ENCODE measurements around the gene TPST2.

Gene TPST2

GRCh38 chr22:26501996-26502395 lies 87.9 kb downstream of the TPST2 start:
- TF ChIP-seq, protein P1, sequence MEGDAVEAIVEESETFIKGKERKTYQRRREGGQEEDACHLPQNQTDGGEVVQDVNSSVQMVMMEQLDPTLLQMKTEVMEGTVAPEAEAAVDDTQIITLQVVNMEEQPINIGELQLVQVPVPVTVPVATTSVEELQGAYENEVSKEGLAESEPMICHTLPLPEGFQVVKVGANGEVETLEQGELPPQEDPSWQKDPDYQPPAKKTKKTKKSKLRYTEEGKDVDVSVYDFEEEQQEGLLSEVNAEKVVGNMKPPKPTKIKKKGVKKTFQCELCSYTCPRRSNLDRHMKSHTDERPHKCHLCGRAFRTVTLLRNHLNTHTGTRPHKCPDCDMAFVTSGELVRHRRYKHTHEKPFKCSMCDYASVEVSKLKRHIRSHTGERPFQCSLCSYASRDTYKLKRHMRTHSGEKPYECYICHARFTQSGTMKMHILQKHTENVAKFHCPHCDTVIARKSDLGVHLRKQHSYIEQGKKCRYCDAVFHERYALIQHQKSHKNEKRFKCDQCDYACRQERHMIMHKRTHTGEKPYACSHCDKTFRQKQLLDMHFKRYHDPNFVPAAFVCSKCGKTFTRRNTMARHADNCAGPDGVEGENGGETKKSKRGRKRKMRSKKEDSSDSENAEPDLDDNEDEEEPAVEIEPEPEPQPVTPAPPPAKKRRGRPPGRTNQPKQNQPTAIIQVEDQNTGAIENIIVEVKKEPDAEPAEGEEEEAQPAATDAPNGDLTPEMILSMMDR (IDR thresholded peaks at IDR 0.05; ENCODE audit: poor library complexity, severe bottlenecking) = no peak
- Histone ChIP-seq H3K27me3 (ENCODE audit: insufficient read depth, poor library complexity, severe bottlenecking) (no peaks in the 10 kb centered on the region), H3K4me3 (ENCODE audit: severe bottlenecking) (no peak overlapping the region), H3K36me3 (ENCODE audit: low read depth) (peaks cover 96% of the 10 kb centered on the region), H3K4me1 (ENCODE audit: insufficient read depth, poor library complexity, severe bottlenecking) (no peaks in the 10 kb centered on the region), H3K27ac (ENCODE audit: poor library complexity, severe bottlenecking) (no peak overlapping the region), H3K9me3 (ENCODE audit: severe bottlenecking) (no peaks in the 10 kb centered on the region)
- DNase-seq (ENCODE audit: low spot score) = no peak
- ATAC-seq (ENCODE audit: low read depth) = no peak

GRCh38 chr22:26499188-26499703 lies 90.7 kb downstream of the TPST2 start:
- Histone ChIP-seq H3K27me3 (ENCODE audit: insufficient read depth, poor library complexity, severe bottlenecking) (no peaks in the 10 kb centered on the region), H3K4me3 (ENCODE audit: severe bottlenecking) (no peak overlapping the region), H3K9me3 (ENCODE audit: severe bottlenecking) (no peaks in the 10 kb centered on the region), H3K36me3 (ENCODE audit: low read depth) (peaks cover 95% of the 10 kb centered on the region), H3K4me1 (ENCODE audit: insufficient read depth, poor library complexity, severe bottlenecking) (peaks cover under 1% of the 10 kb centered on the region), H3K27ac (ENCODE audit: poor library complexity, severe bottlenecking) (no peak overlapping the region)
- no peak for ATAC-seq (ENCODE audit: low read depth)
- DNase-seq (ENCODE audit: low spot score) = no peak
- TF ChIP-seq, protein P1 (IDR thresholded peaks at IDR 0.05; ENCODE audit: poor library complexity, severe bottlenecking) = no peak

- DNase-seq (ENCODE audit: low spot score) (no peak), ATAC-seq (ENCODE audit: low read depth) (no peak)
- H3K27ac ChIP-seq (ENCODE audit: poor library complexity, severe bottlenecking) = no peak overlapping the region
- no peaks in the 10 kb centered on the region for H3K9me3 ChIP-seq (ENCODE audit: severe bottlenecking)
- peaks cover 20% of the 10 kb centered on the region for H3K4me1 ChIP-seq (ENCODE audit: insufficient read depth, poor library complexity, severe bottlenecking)
- H3K27me3 ChIP-seq (ENCODE audit: insufficient read depth, poor library complexity, severe bottlenecking) = no peaks in the 10 kb centered on the region
- no peak overlapping the region for H3K4me3 ChIP-seq (ENCODE audit: severe bottlenecking)
- TF ChIP-seq, protein P1 (IDR thresholded peaks at IDR 0.05; ENCODE audit: poor library complexity, severe bottlenecking) = no peak
- H3K36me3 ChIP-seq (ENCODE audit: low read depth) = peaks cover 95% of the 10 kb centered on the region
Observed at GRCh38 chr22:26496456-26496855, 93.5 kb downstream of the TPST2 start.

GRCh38 chr22:26494506-26494905 lies 95.4 kb downstream of the TPST2 start:
- peaks cover 92% of the 10 kb centered on the region for H3K36me3 ChIP-seq (ENCODE audit: low read depth)
- ATAC-seq (ENCODE audit: low read depth) (no peak), DNase-seq (ENCODE audit: low spot score) (no peak)
- no peaks in the 10 kb centered on the region for H3K9me3 ChIP-seq (ENCODE audit: severe bottlenecking)
- no peaks in the 10 kb centered on the region for H3K27me3 ChIP-seq (ENCODE audit: insufficient read depth, poor library complexity, severe bottlenecking)
- peak overlapping the region; percentile 74 for H3K27ac ChIP-seq (ENCODE audit: poor library complexity, severe bottlenecking)
- H3K4me3 ChIP-seq (ENCODE audit: severe bottlenecking) = no peak overlapping the region
- TF ChIP-seq, protein P1 (IDR thresholded peaks at IDR 0.05; ENCODE audit: poor library complexity, severe bottlenecking) = no peak
- peaks cover 20% of the 10 kb centered on the region for H3K4me1 ChIP-seq (ENCODE audit: insufficient read depth, poor library complexity, severe bottlenecking)

DNA sequence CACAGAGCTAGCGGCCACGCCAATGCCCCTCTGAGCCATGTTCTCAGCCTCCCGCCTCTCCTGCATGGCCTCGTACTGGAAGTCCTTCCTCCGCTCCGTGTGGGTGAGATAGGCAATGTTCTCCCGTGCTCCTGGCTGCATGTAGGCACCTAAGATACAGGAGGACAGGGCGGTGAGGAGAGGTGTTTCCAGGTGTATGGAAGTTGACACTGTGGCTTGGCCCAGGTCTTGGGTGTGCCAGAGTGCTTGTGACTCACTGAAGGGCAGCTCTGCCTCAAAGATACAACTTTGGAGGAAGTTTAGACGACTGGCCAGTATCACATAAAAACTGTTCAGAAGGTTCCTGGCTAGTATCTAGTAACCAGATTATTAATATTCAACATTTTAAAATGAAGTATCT lies 97.7 kb downstream of the TPST2 start:
- Histone ChIP-seq H3K4me3 (ENCODE audit: severe bottlenecking) (no peak overlapping the region), H3K36me3 (ENCODE audit: low read depth) (peaks cover 96% of the 10 kb centered on the region), H3K27ac (ENCODE audit: poor library complexity, severe bottlenecking) (peak overlapping the region; percentile 74), H3K9me3 (ENCODE audit: severe bottlenecking) (no peaks in the 10 kb centered on the region), H3K27me3 (ENCODE audit: insufficient read depth, poor library complexity, severe bottlenecking) (no peaks in the 10 kb centered on the region), H3K4me1 (ENCODE audit: insufficient read depth, poor library complexity, severe bottlenecking) (peaks cover 20% of the 10 kb centered on the region)
- no peak for ATAC-seq (ENCODE audit: low read depth)
- no peak for DNase-seq (ENCODE audit: low spot score)
- TF ChIP-seq, protein P1 (IDR thresholded peaks at IDR 0.05; ENCODE audit: poor library complexity, severe bottlenecking) = no peak
